Activated CD8-positive, alpha-beta memory T cell treated with anti-CD3 and anti-CD28 coated beads for 48 hours (primary cell): Measurements from ENCODE around the gene SPG11.
"Not testable (repeated sequence)": the region's sequence is repeated elsewhere in the genome, so short reads cannot be mapped to it uniquely, and the experiment has no call there.

Source experiments
- DNase-seq, 3 experiments: peaks; one replicate each; pipeline ENCODE4 v3.0.0-alpha.2; 2020; ENCODE audit warnings: low read depth in 2 of 3, low spot score in 2 of 3

SPG11 gene, protein sequence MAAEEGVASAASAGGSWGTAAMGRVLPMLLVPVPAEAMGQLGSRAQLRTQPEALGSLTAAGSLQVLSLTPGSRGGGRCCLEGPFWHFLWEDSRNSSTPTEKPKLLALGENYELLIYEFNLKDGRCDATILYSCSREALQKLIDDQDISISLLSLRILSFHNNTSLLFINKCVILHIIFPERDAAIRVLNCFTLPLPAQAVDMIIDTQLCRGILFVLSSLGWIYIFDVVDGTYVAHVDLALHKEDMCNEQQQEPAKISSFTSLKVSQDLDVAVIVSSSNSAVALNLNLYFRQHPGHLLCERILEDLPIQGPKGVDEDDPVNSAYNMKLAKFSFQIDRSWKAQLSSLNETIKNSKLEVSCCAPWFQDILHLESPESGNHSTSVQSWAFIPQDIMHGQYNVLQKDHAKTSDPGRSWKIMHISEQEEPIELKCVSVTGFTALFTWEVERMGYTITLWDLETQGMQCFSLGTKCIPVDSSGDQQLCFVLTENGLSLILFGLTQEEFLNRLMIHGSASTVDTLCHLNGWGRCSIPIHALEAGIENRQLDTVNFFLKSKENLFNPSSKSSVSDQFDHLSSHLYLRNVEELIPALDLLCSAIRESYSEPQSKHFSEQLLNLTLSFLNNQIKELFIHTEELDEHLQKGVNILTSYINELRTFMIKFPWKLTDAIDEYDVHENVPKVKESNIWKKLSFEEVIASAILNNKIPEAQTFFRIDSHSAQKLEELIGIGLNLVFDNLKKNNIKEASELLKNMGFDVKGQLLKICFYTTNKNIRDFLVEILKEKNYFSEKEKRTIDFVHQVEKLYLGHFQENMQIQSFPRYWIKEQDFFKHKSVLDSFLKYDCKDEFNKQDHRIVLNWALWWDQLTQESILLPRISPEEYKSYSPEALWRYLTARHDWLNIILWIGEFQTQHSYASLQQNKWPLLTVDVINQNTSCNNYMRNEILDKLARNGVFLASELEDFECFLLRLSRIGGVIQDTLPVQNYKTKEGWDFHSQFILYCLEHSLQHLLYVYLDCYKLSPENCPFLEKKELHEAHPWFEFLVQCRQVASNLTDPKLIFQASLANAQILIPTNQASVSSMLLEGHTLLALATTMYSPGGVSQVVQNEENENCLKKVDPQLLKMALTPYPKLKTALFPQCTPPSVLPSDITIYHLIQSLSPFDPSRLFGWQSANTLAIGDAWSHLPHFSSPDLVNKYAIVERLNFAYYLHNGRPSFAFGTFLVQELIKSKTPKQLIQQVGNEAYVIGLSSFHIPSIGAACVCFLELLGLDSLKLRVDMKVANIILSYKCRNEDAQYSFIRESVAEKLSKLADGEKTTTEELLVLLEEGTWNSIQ (N-terminal part only)

DNA sequence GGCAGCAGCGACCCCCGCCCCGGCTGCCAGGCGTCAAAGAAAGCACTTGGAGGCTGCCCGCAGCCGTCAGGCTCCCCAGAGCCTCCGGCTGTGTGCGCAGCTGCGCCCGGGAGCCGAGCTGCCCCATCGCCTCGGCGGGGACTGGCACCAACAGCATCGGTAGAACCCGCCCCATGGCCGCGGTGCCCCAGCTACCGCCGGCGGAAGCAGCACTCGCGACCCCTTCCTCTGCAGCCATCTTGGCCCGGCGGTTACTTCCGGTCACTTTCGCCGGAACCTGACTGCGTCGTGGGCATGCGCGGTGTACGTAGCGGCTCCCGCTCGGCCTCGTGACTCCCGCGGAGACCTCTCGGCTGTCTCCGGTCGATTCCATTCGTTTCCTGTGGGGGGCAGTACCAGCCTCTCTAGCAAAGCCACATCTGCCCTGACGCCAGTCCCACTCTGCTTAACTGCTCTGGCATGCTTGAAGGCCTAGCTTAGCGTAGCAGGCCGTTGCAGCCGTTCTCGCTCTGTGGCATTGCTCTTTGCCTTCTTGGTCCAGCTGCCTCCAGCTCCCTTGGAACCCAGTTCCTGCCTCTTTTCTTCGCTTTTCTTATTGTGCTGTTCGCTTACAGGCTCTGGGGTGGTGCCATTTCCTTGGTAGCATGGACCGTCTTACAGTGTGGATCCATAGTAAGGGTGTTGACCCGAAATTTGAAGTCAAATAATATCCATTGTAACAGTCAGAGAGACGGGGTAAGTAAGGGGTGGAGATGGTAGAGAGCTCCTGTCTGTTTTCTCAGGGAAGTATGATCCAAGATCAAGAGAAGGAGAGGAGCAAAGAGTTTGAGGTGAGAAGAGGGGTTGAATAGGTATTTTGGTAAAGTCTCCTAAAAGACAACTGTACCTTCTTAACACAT, at the start of gene SPG11:
Gene SPG11 (minus strand): TSS at position 253 of the 899 bp plus-strand sequence. CDS start 15 bp downstream, at position 238.
- peak; percentile 76 to 95 (median 92) for DNase-seq

DNA sequence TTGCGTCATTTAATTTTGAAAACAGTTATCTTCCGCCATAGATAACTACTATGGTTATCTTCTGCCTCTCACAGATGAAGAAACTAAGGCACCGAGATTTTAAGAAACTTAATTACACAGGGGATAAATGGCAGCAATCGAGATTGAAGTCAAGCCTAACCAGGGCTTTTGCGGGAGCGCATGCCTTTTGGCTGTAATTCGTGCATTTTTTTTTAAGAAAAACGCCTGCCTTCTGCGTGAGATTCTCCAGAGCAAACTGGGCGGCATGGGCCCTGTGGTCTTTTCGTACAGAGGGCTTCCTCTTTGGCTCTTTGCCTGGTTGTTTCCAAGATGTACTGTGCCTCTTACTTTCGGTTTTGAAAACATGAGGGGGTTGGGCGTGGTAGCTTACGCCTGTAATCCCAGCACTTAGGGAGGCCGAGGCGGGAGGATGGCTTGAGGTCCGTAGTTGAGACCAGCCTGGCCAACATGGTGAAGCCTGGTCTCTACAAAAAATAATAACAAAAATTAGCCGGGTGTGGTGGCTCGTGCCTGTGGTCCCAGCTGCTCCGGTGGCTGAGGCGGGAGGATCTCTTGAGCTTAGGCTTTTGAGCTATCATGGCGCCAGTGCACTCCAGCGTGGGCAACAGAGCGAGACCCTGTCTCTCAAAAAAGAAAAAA, 49.0 kb upstream of the SPG11 start:
- no peak for DNase-seq

DNA sequence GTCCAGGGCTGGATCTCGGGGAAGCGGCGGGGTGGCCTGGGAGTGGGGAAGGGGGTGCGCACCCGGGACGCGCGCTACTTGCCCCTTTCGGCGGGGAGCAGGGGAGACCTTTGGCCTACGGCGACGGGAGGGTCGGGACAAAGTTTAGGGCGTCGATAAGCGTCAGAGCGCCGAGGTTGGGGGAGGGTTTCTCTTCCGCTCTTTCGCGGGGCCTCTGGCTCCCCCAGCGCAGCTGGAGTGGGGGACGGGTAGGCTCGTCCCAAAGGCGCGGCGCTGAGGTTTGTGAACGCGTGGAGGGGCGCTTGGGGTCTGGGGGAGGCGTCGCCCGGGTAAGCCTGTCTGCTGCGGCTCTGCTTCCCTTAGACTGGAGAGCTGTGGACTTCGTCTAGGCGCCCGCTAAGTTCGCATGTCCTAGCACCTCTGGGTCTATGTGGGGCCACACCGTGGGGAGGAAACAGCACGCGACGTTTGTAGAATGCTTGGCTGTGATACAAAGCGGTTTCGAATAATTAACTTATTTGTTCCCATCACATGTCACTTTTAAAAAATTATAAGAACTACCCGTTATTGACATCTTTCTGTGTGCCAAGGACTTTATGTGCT, 48.4 kb upstream of the SPG11 start:
- DNase-seq: peak in 1 of 3 experiments; percentile 45

DNA sequence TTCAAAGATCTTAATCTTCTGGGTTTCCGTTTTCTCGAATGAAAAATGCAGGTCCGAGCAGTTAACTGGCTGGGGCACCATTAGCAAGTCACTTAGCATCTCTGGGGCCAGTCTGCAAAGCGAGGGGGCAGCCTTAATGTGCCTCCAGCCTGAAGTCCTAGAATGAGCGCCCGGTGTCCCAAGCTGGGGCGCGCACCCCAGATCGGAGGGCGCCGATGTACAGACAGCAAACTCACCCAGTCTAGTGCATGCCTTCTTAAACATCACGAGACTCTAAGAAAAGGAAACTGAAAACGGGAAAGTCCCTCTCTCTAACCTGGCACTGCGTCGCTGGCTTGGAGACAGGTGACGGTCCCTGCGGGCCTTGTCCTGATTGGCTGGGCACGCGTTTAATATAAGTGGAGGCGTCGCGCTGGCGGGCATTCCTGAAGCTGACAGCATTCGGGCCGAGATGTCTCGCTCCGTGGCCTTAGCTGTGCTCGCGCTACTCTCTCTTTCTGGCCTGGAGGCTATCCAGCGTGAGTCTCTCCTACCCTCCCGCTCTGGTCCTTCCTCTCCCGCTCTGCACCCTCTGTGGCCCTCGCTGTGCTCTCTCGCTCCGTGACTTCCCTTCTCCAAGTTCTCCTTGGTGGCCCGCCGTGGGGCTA, 47.8 kb upstream of the SPG11 start, which contains the start of the genes B2M and PATL2:
Gene B2M (plus strand): TSS at position 422 of the 647 bp plus-strand sequence. CDS start 30 bp downstream, at position 452.
Gene PATL2 (minus strand): TSS at position 228 of the 647 bp plus-strand sequence. CDS start 34,833 bp downstream, outside the sequence.
- peak; percentile 88 to 98 (median 98) for DNase-seq

DNA sequence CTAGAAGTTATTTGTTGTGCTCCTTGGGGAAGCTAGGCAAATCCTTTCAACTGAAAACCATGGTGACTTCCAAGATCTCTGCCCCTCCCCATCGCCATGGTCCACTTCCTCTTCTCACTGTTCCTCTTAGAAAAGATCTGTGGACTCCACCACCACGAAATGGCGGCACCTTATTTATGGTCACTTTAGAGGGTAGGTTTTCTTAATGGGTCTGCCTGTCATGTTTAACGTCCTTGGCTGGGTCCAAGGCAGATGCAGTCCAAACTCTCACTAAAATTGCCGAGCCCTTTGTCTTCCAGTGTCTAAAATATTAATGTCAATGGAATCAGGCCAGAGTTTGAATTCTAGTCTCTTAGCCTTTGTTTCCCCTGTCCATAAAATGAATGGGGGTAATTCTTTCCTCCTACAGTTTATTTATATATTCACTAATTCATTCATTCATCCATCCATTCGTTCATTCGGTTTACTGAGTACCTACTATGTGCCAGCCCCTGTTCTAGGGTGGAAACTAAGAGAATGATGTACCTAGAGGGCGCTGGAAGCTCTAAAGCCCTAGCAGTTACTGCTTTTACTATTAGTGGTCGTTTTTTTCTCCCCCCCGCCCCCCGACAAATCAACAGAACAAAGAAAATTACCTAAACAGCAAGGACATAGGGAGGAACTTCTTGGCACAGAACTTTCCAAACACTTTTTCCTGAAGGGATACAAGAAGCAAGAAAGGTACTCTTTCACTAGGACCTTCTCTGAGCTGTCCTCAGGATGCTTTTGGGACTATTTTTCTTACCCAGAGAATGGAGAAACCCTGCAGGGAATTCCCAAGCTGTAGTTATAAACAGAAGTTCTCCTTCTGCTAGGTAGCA, 47.0 kb upstream of the SPG11 start:
- DNase-seq: no peak

DNA sequence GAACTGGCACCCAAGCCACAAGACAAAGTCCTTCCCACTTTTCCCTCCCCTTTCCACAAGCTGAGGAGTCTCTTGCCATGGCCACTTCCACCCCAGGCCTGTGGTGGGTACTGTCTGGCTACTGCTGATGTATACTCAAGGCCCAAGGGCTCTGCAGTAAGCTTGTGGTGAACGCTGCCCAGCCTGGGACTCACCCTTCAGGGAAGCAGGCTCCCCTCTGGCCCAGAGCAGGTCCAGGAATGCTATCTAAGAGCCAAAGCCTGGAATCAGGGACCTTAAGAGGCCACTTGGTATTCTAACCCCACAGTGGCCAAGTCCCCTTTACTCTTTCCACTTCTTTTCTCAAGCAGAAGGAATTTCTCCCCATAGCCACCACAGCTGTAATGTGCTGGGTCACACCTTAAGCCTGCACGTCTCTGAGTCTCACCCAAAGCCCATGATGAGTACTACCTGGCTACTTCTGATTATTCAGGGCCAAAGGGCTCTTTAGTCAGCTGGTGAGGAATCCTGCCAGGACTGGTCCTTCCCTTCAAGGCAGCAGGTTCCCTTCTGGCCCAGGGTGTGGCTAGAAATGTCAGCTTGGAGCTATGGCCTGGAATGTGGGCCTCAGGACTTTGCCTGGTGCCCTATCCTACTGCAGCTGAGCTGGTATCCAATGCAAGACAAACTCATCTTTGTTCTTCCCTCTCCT, 43.6 kb upstream of the SPG11 start:
- DNase-seq: no peak

DNA sequence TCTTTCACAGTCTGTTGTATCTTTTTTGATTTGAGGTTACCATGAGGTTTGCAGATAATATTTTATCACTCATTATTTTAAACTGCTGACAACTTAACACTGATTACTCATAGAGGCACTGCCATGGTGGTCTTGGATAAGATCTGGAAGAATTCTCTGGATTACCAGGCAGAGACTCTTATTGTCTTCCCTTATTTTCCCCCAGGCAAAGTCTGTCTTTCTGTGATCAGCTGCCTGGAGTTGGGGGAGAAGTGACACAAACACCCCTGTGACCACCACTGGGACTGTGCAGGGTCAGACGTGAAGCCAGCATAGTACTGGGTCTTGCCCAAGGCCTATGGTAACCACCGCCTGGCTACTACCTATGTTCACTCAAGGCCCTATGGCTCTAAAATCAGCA, 42.9 kb upstream of the SPG11 start:
- DNase-seq: no peak

DNA sequence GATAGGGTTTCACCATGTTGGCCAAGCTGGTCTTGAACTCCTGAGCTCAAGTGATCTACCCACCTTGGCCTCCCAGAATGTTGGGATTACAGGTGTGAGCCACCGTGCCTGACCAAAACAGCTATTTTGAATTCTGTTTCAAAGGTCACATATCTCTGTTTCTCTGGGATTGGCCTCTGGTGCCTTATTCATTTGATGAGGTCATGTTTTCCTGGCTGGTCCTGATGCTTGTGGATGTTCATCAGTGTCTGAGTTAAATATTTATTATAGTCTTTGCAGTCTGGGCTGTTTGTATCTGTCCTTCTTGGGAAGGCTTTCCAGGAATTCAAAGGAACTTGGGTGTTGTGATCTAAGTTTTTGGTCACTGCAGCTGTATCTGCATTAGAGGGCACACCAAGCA, 42.5 kb upstream of the SPG11 start:
- DNase-seq: no peak

DNA sequence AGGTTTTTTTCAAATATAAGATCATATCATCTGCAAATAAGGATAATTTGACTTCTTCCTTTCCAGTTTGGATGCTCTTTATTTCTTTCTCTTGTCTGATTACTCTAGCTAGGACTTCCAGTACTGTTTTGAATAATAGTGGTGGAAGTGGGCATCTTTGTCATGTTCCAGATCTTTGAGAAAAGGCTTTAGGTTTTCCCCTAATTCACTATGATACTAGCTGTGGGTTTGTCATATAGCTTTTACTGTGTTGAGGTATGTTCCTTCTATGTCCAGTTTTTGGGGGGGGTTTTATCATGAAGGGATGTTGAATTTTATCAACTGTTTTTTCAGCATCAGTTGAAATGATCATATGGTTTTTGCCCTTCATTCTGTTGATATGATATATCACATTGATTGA, 37.2 kb upstream of the SPG11 start:
- not testable (repeated sequence) for DNase-seq

DNA sequence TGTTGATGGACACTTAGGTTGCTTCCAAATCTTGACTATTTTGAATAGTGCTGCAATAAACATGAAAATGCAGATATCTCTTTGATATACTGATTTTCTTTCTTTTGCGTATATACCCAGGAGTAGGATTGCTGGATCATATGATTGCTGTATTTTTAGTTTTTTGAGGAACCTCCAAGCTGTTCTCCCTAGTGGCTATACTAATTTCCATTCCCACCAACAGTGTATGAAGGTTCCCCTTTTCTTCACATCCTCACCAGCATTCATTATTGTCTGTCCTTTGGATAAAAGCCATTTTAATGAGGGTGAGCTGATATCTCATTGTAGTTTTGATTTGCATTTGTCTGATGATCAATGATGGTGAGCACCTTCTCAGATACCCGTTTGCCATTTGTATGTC, 35.2 kb upstream of the SPG11 start:
- no peak for DNase-seq

DNA sequence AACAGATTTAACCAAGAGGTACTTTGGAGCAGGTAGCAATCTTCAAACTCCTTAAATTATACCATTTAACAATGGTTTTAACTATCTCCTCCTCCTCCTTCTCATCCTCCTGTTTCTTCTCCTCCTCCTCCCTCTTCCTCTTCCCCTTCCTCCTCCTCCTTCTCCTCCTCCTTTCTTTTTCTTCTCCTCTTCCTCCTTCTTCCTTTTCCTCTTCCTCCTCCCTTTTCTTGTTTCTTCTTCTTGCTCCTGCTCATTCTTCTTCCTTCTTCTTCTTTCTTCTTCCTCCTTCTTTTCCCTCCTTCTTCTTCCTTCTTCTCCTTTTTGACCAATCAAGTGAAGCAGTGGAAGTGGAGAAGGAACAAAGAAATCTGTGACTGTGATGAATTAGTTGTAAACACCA, 33.6 kb upstream of the SPG11 start:
- DNase-seq: no peak

DNA sequence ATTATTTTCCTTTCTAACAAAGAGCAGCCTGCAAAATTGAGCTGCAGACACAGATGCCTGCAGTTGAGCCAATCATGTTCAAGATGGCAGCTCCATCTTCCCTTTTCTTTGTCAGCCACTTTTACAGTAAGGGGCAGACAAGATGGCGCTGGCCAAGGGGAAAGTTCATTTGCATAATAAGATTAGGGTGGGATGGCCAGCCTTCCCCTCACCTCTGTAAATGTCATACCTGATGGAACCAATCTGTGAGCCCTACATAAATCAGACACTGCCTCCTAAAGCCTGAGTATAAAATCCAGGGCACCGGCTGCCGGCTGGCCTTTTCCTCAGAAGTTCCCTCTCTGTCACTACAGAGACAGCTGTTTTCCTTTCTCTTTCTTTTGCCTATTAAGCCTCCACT, 31.8 kb upstream of the SPG11 start:
- no peak for DNase-seq

DNA sequence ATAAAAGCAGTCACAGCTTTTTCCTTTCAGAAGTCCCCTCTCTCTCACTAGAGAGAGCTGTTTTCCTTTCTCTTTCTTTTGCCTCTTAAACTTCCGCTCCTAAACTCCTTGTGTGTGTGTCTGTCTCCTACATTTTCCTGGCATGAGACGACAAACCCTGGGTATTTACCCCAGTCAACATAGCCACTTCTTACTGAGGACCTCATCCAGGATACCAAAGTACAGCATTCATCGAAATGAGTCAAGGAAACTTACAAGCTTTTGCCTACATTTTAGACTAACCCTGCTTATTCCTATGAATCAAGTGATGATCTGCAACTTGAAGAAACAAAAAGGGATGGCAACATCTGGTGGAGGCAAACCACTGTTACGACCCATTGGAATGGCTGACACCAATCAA, 31.0 kb upstream of the SPG11 start:
- no peak for DNase-seq

DNA sequence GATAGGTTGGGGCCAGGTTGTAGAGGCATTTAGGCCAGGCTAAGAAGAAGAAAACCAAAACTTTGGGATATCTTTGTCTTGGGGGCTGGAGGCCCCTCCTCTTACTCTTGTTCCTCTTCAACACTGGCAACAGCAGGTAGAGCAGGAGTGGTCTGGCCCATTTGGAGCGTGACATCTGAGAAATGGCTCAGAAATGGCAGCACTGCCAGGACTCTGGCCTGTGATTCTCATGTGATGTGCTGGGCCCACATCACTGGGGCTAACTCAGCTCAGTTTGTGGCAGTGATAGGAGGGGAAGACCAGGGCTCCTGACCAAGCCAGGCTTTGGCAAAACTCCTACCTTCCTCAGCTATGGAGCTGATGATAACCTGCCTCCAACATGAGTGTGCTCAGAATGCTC, 29.2 kb upstream of the SPG11 start:
- DNase-seq: no peak

DNA sequence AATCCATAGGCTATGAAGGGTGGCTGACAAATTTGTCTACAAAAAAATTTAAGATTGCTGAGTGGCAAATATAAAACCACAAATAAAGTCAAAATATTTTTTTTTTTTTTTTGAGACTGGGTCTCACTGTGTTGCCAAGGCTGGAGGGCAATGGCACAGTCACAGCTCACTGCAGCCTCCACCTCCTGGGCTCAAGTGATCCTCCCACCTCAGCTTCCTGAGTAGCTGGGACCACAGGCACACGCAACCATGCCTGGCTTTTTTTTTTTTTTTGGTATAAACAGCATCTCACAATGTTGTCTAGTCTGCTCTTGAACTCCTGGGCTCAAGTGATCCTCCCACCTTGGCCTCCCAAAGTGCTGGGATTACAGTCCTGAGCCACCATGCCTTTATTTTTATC, 26.8 kb upstream of the SPG11 start:
- DNase-seq: not testable (repeated sequence)

DNA sequence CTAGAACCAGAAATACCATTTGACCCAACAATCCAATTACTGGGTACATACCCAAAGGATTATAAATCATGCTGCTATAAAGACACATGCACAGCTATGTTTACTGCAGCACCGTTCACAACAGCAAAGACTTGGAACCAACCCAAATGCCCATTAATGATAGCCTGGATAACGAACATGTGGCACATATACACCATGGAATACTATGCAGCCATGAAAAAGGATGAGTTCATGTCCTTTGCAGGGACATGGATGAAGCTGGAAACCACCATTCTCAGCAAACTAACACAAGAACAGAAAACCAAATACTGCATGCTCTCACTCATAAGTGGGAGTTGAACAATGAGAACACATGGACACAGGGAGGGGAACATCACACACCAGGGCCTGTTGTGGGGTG, 25.9 kb upstream of the SPG11 start:
- not testable (repeated sequence) for DNase-seq
